ENCODE data around the gene TACC2.

DNA sequence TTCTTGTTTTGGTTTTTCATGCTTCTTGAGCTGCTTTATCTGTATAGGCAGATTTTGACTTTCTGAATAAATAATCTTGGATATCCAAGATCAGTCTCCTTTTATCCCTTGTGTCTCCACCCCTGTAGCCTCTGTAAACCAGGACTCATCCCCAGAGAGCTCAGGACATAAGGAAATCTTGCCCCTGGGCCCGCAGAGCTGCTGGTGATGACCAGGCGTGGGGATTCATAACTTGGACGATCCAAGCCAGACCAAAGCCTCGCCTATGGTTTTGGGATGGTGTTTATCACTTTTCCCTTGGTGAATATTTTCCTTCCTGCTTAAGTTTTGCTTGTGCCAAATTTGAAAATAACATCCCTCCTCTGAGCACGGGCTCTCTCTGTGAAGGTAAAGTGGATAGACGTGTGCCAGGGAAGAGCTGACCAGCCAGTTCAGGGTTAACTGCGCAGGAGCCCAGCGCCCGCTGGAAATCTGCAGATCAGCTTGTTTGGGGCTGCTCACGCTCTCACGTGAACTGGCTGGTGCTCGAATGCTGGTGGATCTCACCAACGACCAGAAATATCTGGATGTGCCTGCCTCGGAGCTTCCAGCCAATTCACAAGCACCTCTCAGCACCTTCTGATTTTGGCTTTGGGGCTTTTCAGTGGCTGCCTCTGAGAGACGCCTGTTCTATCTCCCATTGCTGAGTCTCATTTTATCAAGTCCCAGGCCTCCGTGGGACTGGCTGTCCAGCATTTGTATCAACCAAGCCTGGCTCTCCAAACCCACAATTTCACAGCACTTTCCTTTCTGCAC is 150.1 kb downstream of the TACC2 start:
- TF ChIP-seq REST (IDR thresholded peaks at IDR 0.05; ENCODE audit: insufficient read depth in 1 of 2, low read depth in 2 of 2, low read length in 2 of 2) = no peak
- TF ChIP-seq TAF1 (IDR thresholded peaks at IDR 0.05; ENCODE audit: borderline replicate concordance, insufficient read depth, low read length) = no peak

All from PFSK-1 (cell line).